NCI-H226 (cell line): ENCODE measurements around the gene MAGI2.

ENCODE experiments used
- DNase-seq: peaks from one replicate; pipeline ENCODE4 v3.0.0-alpha.2; 2015

The MAGI2 gene

DNA sequence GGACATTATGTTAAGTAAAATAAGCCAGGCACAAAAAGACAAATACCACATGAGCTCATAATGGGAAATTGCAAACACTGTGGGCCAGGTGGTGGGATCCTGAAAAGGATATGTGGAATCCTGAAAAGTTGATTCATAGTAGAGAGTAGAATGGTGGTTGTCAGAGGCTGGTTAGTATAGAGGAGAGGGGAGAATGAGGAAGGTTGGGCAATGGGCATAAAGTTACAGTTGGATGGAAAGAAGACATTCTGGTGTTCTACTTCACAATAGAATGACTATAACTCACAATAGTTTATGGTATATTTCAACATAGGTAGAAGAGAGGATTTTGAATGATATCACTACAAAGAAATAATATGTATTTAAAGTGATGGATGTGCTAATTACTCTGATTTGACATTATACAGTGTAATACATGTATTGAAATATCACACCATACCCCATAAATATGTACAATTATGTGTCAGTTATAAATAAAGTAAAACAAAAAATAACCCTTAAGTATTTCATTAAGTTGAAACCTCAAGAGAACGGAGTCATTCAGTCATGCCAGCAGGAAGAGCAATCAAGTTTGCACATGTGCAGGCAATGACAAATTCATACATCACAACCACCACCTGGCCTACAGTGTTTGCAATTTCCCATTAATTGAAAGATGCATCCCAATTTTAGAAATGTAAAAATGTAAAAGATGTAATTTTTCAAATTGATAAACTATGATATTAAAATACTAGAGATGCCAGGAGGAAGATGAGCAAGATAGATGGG, 156.7 kb downstream of the MAGI2 start:
- no peak for DNase-seq

DNA sequence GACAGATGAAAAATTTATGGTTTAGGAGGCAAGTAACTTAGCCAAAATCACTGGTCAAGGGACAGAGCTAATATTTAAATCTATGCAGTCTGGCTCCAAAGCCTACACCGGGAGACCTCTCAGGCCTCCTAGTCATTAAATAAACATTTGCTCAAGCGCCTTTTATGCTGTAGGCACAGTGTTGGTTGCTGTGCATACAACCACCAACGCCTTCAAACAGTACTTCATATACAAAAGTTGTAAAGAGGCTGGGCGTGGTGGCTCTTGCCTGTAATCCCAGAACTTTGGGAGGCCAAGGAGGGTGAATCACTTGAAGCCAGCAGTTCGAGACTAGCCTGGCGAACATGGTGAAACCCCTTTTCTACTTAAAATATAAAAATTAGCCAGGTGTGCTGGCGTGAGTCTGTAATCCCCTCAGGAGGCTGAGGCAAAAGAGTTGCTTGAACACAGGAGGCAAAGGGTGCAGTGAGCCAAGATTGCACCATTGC, 159.8 kb downstream of the MAGI2 start:
- DNase-seq, result peak; percentile 47

DNA sequence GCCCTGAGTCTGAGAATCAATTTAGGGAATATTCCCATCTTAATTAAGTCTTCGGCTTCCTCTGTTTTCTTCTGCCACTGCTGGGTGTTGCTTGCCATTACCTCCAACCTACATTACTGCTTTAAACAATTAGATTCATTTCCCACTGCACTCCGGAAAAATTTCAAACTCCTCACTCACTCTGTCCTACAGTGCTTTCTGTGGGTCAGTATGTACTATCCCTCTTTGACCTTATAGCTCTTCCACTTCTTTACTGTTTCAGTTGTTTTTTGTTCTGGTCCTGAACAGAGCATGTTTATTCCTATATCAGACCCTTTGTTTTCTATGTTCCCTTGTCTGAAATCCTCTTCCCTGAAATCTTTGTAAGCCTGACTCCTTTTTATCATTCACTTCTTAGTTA, 160.6 kb downstream of the MAGI2 start:
- DNase-seq, result no peak

DNA sequence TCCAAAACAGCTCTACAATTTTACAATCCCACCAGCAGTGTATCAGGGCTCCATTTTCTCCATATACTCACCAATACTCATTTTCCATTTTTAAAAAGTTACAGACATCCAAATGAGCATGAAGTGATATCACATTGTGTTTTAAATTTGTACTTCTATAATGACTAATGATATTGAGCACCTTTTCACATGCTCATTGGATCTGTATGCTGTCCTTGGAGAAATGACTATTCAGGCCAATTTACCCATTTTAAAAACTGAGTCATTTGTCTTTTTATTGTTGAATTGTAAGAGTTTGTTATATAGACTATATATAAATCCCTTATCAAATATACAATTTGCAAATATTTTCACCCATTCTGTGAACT, 162.0 kb downstream of the MAGI2 start:
- DNase-seq, result no peak

DNA sequence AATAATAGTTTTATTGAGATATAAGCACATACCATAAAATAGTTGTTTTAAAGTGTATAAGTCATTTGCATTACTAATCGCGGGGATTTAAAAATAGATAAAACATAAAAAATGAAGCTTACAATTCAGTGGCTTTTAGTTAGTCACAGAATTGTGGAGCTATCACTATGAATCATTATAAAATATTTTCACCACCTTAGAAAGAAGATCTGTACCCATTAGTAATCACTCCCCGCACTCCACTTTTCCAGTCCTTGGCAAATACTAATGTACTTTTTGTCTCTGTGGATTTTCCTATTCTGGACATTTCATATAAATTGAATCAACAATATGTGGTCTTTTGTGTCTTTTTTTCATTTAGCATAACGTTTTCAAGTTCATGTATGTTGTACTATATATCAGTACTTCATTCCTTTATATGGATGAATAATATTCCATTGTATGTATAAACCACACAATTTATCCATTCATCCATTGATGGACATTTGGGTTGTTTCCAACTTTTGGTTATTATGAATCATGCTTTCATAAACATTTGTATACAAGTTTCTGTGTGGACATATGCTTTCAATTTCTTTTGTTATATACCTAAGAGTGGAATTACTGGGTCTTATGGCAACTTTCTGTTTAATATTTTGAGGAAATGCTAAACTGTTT, 162.5 kb downstream of the MAGI2 start:
- no peak for DNase-seq

DNA sequence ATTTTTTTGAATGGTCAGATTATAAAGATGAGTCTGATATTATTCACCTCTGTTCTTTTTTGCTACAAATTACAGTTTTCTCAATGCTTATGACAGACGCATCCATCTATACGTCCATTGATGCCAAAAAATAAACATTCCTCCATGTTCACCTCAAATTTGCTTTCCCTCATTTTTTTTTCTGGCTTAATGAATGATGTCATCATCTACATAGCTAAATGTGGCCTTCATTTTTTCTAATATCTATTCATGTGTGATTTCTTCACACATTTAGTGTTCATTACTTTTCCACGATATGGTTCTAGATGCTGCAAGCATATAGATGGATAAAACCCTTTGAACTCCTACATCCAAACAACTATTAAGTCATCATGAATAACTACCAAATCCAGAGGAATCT, 163.1 kb downstream of the MAGI2 start:
- DNase-seq, result no peak

DNA sequence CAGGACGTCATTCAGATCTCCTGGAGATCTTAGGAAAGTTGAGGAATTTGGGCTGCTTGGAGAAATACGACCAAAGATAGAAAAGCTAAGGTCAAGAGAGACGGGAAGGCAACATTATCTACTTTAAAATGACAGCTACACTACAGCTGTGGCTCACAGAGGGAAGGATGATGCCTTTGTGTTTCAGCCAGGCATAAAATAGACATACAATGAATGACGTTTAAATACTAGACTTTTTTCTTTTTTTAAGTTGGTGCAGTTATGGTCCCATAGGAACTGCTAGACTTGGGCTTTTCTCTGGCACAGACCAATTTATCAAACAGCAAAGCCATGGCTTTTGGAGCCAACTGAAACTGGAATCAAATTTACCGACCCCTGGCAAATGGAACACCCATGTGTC, 164.8 kb downstream of the MAGI2 start:
- no peak for DNase-seq

DNA sequence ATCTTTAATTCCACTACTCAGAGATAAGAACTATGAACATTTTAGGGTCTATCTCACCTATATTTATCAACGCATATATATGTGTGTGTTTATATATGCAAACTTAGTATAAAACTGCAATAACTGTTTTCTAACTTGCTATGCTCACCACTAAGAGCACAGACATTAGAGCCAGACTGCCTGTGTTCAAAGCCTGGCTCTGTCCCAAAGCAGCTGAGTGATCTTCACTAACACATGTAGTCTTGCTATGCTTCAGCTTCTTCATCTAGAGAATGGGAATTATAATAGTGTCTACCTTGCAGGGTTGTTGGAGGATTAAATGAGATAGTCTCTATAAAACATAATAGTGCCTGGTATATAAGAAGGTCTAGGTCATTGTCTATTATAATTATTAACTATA, 165.5 kb downstream of the MAGI2 start:
- no peak for DNase-seq

DNA sequence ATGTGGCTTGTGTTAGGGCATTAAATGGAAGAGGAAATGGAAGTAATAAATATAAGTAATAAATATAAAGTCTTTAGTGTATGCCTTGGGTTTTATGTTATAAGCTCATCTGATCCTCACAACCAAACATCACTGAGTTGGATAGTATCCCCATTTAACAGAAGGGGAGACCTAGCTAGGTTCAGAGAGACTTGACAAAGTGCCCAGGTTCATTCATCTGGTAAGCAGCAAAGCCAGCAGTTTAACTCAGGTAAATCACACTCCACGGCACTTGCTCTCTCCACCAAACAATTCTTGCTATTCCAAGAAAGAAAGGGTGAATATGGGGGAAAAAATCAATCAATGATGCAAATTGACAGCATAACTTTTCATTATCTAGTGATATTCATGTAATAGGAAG, 167.3 kb downstream of the MAGI2 start:
- DNase-seq, result no peak

DNA sequence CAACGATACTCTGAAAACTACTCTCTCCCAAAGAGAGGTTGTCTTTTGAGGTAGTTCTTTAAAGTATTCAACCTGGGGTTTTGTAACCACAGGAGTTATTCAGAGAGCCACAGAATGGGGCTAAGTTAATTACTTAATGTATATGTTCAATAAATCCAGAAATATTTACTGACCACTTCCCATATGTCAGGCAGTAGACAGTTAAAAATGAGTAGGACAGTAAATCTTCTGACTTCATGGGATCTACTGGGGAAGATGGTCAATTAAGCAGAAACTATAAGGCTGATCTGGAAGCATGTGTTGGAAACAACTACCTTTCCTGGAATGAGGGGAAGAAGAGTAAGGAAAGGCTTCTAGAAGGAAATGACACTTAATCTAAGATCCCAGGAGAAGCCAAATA, 167.7 kb downstream of the MAGI2 start:
- no peak for DNase-seq

DNA sequence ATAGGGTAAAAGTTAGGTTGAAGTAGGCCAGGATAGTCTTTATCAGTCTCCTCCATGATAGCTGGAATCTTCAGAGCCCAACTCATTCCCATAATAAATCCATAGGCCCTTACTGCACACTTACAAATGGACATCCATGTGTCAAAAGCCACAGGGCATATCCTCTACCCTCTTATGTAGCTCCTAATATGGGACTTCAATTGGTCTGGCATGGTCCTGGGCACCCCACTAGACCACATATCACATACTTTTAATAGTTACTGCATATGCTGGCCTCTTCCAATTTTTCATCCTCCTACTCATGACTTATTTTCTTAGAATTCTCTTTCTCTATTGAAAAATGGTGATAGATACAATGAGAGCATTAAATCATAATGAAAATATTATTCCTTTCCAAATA, 169.3 kb downstream of the MAGI2 start:
- peak; percentile 58 for DNase-seq

DNA sequence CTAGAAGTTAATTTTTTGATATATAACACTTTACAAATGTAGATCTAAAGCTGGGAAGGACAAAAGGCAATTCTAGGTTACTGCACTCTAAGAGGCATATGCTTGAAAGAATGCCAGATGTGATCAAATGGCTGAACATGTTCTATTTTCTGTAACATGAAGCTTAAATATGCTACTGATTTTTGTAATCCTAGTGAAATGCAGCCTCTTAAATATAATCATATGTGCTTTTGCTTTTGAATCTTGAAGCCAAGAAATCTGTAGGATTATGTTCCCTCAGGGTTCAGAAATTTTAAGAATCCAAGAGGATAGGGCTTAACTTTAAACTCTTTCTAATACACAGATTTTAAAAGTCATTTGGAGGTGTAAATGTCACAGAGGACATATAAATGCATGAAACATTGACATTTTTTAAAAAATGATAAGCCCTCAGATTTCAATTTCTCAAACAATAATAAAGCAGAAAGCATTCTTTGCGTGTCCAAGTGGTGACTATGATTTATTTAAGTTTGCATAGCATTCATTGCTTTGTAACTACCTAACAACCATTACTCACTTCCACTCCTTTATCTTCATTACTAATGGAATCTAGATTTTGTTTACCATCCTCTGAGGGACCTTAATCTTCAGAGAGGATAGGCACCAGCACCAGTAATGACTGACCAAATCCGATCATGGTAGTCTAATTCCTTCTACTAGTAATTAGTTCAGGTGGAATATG, 170.4 kb downstream of the MAGI2 start:
- DNase-seq, result peak; percentile 85

DNA sequence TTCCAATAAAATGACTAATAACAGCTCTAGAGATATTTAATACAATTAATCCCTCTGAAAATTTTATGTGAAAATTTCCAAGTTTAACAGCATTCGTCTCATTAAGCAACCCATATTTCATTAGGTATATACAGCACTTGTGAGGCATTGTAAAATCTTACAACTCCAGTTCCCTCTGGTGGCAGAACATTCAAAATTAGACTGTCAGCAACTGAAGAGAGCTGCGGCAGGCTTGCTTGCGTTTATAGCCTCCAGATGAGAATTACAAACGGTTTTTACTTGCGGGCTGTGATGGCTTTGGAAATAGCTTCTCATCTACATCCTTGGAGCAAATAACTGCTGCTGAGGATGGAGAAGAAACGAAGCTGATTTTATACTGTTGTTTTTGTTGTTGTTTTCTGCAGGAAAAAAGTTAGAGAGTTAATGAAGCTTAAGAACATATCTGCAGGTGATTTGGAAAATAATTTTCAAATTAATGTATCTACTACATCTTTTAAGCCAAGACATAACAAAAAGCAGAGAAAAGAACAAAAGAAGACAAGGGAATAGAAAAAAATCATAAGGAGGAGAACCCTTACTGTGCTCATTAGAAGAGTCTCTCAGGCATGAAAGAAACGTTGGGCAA, 171.3 kb downstream of the MAGI2 start:
- DNase-seq, result peak; percentile 71

DNA sequence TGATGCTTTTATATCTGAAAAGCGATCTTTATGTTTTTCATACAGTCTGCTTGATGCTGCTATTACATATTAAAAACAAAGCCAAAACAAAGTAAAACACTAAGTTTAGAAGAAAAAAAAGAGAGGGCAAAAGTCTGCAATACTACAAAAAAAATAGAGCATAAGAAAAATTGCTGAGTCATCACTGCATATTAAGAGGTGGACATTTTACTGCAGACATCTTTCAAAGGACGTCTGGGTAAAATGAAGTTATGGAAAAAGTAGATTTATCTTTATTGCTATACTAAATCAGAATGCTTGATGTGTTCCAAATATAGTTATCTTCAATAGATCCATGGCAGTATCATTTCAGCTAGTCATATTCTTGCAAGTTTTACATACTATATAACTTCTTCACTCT, 172.0 kb downstream of the MAGI2 start:
- DNase-seq, result no peak

DNA sequence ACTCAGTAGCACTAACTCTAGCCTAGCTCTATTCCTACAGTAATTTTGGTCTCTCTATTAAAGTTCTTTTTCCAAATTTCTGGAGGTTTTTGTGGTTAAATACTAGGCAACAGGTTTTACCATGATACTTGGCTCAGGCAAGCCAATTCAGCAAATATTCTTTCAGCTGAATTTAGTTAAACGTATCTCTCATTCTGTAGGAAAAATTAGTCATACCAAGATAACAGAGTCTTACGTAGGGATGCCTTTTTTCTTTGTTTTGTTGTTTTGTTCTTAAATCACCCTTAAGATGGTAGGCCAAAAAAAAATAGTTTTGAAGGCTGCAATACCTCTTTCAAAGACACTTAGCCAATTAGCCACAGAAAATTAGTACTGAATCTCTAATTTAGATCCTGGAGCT, 180.5 kb downstream of the MAGI2 start:
- peak; percentile 74 for DNase-seq

DNA sequence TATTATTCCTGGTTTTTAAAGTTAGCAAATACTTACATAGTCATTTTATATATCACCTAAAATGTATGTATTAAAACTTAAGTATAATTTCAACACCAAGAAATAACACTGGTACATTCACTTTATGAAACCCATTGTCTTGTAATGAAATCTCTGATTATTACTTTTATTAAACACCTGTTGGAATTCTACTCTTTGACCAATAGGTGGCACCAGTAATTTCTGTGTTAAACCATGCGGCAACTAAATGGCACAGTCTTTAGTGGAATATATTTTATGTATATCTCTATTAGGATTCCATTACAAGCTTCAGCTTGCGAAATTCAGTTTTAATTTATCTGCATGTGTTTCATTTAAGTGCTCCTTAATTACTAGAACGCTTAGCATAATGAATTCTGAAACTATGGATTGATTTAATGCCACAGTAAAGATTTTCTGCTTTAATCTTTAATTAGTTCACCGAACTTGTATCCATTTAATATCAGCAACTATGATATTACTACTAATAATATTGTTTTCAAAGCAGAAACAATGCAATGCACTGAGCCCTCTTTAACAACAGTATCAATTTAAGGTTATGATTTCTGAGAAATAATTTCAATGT, 181.3 kb downstream of the MAGI2 start:
- DNase-seq, result peak; percentile 36

DNA sequence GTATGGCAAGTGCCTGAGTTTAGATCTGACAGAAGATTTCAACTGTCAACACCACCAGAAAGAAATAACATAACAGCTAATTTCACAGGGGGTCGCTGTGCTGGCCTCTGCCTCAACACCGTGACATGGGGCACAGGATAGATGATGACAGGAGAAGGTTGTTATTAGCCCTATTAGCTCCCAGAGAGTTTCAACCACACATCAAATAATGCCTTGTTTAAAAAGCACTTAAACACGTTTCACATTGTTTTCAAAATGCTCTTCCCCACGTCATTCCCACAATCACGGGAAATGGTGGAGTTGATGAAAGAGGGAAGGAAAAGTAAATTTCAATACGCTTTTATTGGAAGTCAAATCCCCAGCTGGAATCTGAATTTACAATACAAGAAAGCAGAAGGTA, 184.7 kb downstream of the MAGI2 start:
- no peak for DNase-seq

DNA sequence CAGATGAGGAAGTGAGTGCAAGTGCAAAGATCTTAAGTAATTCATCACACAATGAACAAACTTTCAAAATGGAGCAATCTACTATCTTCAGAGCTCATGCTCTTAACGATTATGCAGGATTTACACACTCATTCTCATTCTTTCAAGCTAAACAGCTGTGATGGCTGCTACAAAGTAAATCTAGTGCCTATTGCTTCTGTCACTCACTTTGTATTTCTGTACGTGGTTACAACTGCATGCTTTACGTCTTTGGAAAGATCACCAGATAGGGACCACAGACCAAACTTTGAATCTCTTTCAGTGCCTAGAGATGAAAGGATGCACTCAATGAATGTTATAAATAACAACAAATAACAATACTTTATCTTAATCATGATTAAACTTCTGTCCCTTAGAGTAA, 194.6 kb downstream of the MAGI2 start:
- no peak for DNase-seq

DNA sequence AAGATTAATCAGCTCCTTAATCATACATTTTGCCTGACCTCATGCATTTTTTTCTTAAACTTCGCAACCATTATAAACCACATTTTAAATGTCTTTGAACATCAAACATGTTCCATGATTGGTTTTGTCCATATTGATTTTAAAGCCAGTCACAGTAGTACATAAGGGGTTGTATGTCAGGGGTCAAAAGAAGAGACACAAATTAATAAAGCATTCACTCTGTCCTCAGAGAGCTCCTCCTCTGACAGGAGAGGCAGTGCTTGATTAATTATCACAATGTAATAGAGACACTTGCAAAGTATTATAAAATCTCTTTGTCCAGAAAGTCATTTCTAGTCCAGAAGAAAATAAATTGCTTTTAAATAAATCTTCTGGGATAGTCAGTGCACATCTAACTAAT, 195.5 kb downstream of the MAGI2 start:
- no peak for DNase-seq

DNA sequence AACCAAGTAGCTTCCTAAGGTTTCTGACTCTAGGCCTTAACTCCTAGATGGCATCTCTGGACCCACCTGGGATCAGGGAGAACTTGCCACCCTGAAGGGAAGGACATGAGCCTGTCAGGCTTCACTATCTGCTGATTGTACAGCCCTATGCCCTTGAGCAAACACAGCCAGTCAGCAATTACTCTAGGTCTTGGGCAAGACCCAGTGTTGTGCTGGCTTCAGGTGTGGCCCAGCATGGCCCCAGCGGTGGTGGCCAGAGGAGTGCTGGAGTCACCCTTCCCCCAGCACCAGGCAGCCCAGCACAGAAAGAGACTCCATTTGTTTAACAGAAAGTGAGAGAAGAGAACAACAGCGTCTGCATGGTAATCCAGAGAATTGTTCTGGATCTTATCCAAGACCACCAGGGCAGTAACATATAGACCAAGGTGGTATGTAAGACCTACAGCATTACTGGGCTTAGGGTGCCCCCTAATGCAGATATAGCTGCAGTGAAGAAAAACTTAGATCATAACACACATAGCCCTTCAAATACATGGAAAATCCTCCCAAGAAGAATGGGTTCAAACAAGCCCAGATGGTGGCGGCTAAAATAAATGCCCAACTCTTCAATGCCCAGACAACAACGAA, 207.7 kb downstream of the MAGI2 start:
- DNase-seq, result no peak

DNA sequence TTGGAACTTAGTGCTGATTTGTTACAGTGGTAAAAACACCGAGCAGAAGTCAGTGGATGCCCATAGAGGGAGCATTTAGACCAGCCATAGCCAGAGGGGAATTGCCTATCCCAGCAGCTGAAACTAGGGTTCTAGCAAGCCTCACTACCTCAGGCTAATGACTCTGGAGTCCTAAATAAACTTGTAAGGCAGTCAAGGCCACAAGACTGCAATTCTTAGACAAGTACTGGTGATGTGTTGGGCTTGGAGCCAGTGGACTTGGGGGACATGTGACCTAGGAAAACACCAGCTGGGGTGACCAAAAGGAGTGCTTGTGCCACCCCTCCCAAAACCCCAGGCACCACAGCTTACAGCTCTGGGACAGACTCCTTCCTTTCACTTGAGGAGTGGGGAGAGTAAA, 209.0 kb downstream of the MAGI2 start:
- DNase-seq, result no peak

DNA sequence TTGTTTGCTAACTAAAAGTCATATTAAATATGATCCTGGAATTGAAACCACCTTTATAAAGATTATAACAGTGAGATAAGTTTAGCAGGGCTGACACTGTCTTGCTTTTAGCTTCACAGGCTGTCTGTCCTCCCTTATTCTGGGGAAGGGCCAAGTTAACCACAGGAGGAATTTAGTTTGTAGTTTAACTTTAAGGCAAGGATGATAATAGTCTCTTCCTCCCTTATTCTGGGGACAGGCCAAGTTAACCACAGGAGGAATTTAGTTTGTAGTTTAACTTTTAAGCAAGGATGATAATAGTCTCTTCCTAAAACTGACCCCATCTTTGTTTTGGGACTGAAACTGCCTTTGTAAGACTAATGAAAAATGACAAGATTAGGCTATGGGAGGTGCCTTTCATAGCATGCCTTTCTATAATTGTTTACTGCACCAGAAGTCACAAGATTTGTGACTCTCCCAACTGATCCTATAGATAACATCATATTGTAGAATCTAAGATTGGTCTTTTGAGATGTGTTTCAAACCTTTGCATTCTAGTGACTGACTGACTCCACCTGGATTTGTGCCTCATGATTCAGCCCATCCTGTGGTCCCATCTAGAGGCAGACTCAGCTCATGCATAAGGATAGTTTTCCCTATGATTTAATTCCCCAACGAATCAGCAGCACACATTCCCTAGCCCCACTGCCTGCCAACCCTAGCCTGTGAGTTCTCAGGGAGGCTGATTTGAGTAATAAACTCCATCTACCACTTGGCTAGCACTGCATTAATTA, 212.0 kb downstream of the MAGI2 start:
- DNase-seq, result peak; percentile 87
